B cell (primary cell): Measurements from ENCODE around the gene PTPRU.

Source experiments
- EZH2 ChIP-seq: IDR thresholded peaks from 2 replicates; pipeline ENCODE4 v1.6.1; 2012; ENCODE audit warnings: borderline replicate concordance, low read depth, mild to moderate bottlenecking, moderate library complexity, low read length; ENCODE audit not compliant: insufficient read depth, poor library complexity, severe bottlenecking
- TF ChIP-seq, protein P1 (sequence below): fragments of 200-600 bp; IDR thresholded peaks from one replicate; pipeline ENCODE4 v1.8.0; 2022; ENCODE audit warnings: antibody characterized with exemption, mild to moderate bottlenecking

DNA sequence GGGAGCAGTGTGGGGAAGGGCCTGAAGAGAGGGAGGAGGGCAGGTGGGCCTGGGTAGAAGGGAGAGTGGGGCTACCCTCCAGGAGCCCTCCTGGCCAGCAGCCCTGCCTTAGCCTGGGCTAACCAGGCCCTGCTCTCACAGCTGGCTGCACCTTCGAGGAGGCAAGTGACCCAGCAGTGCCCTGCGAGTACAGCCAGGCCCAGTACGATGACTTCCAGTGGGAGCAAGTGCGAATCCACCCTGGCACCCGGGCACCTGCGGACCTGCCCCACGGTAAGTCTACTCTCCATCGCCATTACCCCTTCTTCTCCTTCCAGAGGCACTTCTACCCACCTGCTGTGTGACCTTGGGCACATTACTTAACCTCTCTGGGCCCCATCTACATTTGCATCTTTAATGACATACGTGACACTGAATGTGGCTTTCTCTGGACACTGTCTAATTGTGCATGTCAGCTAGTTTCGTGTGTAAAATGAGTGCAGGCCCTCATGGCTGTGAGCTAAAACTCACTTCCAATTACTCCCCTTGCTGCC lies 18.9 kb downstream of the PTPRU start:
- TF ChIP-seq, protein P1, sequence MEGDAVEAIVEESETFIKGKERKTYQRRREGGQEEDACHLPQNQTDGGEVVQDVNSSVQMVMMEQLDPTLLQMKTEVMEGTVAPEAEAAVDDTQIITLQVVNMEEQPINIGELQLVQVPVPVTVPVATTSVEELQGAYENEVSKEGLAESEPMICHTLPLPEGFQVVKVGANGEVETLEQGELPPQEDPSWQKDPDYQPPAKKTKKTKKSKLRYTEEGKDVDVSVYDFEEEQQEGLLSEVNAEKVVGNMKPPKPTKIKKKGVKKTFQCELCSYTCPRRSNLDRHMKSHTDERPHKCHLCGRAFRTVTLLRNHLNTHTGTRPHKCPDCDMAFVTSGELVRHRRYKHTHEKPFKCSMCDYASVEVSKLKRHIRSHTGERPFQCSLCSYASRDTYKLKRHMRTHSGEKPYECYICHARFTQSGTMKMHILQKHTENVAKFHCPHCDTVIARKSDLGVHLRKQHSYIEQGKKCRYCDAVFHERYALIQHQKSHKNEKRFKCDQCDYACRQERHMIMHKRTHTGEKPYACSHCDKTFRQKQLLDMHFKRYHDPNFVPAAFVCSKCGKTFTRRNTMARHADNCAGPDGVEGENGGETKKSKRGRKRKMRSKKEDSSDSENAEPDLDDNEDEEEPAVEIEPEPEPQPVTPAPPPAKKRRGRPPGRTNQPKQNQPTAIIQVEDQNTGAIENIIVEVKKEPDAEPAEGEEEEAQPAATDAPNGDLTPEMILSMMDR = no peak
- no peak for TF ChIP-seq EZH2
